HepG2 (cell line): ENCODE data around the gene S100A16. TPM values are rescaled to one million over a fixed set of nuclear protein-coding genes. Genes with fewer than 3 reads are reported as not detected.

Source experiments
- ATAC-seq: fragments of 200-7000 bp; cut with Tn5 transposase; 3 replicates; pipeline ENCODE4 v1.9.1; 2020; ENCODE audit warnings: mild to moderate bottlenecking, moderate library complexity
- BruUV-seq: library from RNA; stranded (reverse); fragments of 400-500 nt; replicated peaks from 2 replicates; lab custom pipeline; 2021; lab: Mats Ljungman, UMichigan
- CTCF ChIA-PET: fragments of 300-600 bp; formaldehyde crosslinking; extraction: SDS; loops from one replicate; lab custom pipeline; 2021; ENCODE audit warnings: low total read pairs, inconsistent platforms, low intra/inter-chr PET ratio; lab: Yijun Ruan, JAX
- POLR2A ChIA-PET: fragments of 350-600 bp; sonication (Branson Sonifier 250); formaldehyde crosslinking; loops from one replicate; lab custom pipeline; 2020; ENCODE audit warnings: antibody characterized with exemption, inconsistent platforms; lab: Yijun Ruan, JAX
- DNase-seq: peaks from one replicate; pipeline ENCODE4 v3.0.0-alpha.2; 2015; ENCODE audit warnings: low spot score
- FAIRE-seq: peaks from 3 replicates; lab custom pipeline; 2011; peaks lifted over from hg19 to GRCh38; lab: Jason Lieb, UNC
- H2AFZ ChIP-seq: one replicate; pipeline ENCODE4 v1.6.1; 2011; ENCODE audit warnings: low read length, inconsistent platforms
- H3K27ac ChIP-seq: fragments of 300-600 bp; 3 replicates; pipeline ENCODE4 v1.8.0; 2011; ENCODE audit warnings: mixed run types, mild to moderate bottlenecking, mixed read lengths, low read length, inconsistent platforms; ENCODE audit not compliant: insufficient read depth; ENCODE audit errors: extremely low read length
- H3K27me3 ChIP-seq, 2 experiments: fragments of 200-600 bp in 1 of 2; 2 replicates in 1 of 2; 3 replicates in 1 of 2; pipeline versions ENCODE4 v1.6.0 to v1.8.0; 2011; ENCODE audit warnings: low read length in 2 of 2, mild to moderate bottlenecking in 2 of 2, moderate library complexity in 2 of 2, inconsistent platforms in 1 of 2; ENCODE audit not compliant: insufficient read depth in 2 of 2, control insufficient read depth in 1 of 2
- H3K36me3 ChIP-seq, 2 experiments: fragments of 200-600 bp in 1 of 2; replicated peaks in 1 of 2; 2 replicates in 1 of 2; 3 replicates in 1 of 2; pipeline versions ENCODE4 v1.5.1 to v1.8.0; 2011; ENCODE audit warnings: low read length in 2 of 2, inconsistent platforms in 1 of 2; ENCODE audit not compliant: insufficient read depth in 2 of 2, control insufficient read depth in 1 of 2
- H3K4me1 ChIP-seq: 2 replicates; pipeline ENCODE4 v1.5.1; 2012; ENCODE audit warnings: low read length, inconsistent platforms; ENCODE audit not compliant: insufficient read depth
- H3K4me2 ChIP-seq: 2 replicates; pipeline ENCODE4 v1.6.0; 2011; ENCODE audit warnings: low read depth, low read length, inconsistent platforms
- H3K4me3 ChIP-seq, 3 experiments: fragments of 200-600 bp in 1 of 3; sonication (generic), shearing (Covaris generic) in 1 of 3; replicated peaks in 1 of 3; 2 replicates each; pipeline ENCODE4 v1.5.1; 2011 to 2016; ENCODE audit warnings: low read length in 3 of 3, inconsistent platforms in 2 of 3, low read depth in 2 of 3, mild to moderate bottlenecking in 2 of 3, control low read depth in 1 of 3, mixed read lengths in 1 of 3; ENCODE audit not compliant: insufficient read depth in 1 of 3
- H3K79me2 ChIP-seq: one replicate; pipeline ENCODE4 v1.6.1; 2011; ENCODE audit warnings: low read length, inconsistent platforms; ENCODE audit not compliant: insufficient read depth
- H3K9ac ChIP-seq: 2 replicates; pipeline ENCODE4 v1.6.0; 2011; ENCODE audit warnings: mild to moderate bottlenecking, low read depth, low read length, inconsistent platforms; ENCODE audit not compliant: insufficient read depth
- H3K9me3 ChIP-seq: 2 replicates; pipeline ENCODE4 v1.5.1; 2012; ENCODE audit warnings: mild to moderate bottlenecking, low read length
- H4K20me1 ChIP-seq: 2 replicates; pipeline ENCODE4 v1.6.0; 2011; ENCODE audit warnings: inconsistent platforms, mild to moderate bottlenecking, low read length, moderate library complexity; ENCODE audit not compliant: insufficient read depth
- PREB ChIP-seq: sonication (generic); formaldehyde crosslinking; IDR thresholded peaks from 2 replicates; pipeline ENCODE4 v1.4.0; 2020; ENCODE audit warnings: missing genetic modification reagents
- SNRNP70 ChIP-seq: fragments of 200-400 bp; formaldehyde crosslinking; IDR thresholded peaks from 2 replicates; pipeline ENCODE4 v1.6.1; 2017; ENCODE audit warnings: mild to moderate bottlenecking, low read depth, low read length, moderate library complexity
- SRY ChIP-seq: sonication (generic); formaldehyde crosslinking; IDR thresholded peaks from 2 replicates; pipeline ENCODE4 v1.8.0; 2022; ENCODE audit warnings: mild to moderate bottlenecking, missing genetic modification reagents
- ZHX2 ChIP-seq, 2 experiments: sonication (generic) in 1 of 2; formaldehyde crosslinking in 1 of 2; IDR thresholded peaks; 2 replicates each; pipeline versions ENCODE4 v1.6.1 to v1.9.0; 2014 to 2022; ENCODE audit warnings: antibody characterized with exemption in 1 of 2, borderline replicate concordance in 1 of 2, inconsistent platforms in 1 of 2, low read depth in 1 of 2, missing genetic modification reagents in 1 of 2
- ZNF20 ChIP-seq: sonication (generic); formaldehyde crosslinking; IDR thresholded peaks from 2 replicates; pipeline ENCODE4 v1.4.0; 2020; ENCODE audit warnings: mild to moderate bottlenecking, moderate library complexity, missing genetic modification reagents
- ZNF772 ChIP-seq: sonication (generic); formaldehyde crosslinking; IDR thresholded peaks from 2 replicates; pipeline ENCODE4 v1.5.0; 2020; ENCODE audit warnings: mild to moderate bottlenecking, missing genetic modification reagents
- WGBS: methylation state at CpG from one replicate; pipeline ENCODE4 v1.1.6; 2017; ENCODE audit warnings: low lambda C conversion rate; 5-methylcytosine and 5-hydroxymethylcytosine counted together
- in situ Hi-C: cut with HindIII; loops from 2 replicates; pipeline ENCODE4 v1.10.0; 2017; ENCODE audit warnings: low pct_unique_long_range_greater_than_20kb; ENCODE audit not compliant: extremely low pct_ligation_motif_present
- intact Hi-C: fragments of 100-400 bp; cut with micrococcal nuclease; formaldehyde crosslinking; loops from one replicate; pipeline ENCODE4 v1.10.0; 2022; ENCODE audit not compliant: unreplicated experiment
- polyA plus RNA-seq, 8 experiments: library from polyadenylated mRNA; depleted of rRNA in 3 of 8; stranded (reverse) in 7 of 8; unstranded in 1 of 8; fragments of >200 nt; fragmentation: Illumina TruSeq in 4 of 8; extraction: Trizol in 4 of 8; gene quantifications; 2 replicates each; pipeline versions ENCODE4 v1.2.1 to v1.2.3, GENCODE V29; 2011 to 2016; ENCODE audit warnings: low read depth in 4 of 8, missing spikeins in 1 of 8, mixed read lengths in 1 of 8; ENCODE audit not compliant: insufficient read depth in 1 of 8
- total RNA-seq, 5 experiments: library from RNA; depleted of rRNA; stranded (reverse); fragments of >200 nt; fragmentation: Illumina TruSeq; extraction: Trizol; gene quantifications; 2 replicates each; pipeline ENCODE4 v1.2.3, GENCODE V29; 2016; ENCODE audit warnings: low read depth in 1 of 5

S100A16 gene
- total and polyA plus RNA-seq, 2 of the 13 experiments (the other 11 are each of a cell fraction or from before 2014, with no cell fraction given): 46.0 to 195 TPM

GRCh38 chr1:153560241-153560640, 52.7 kb downstream of the S100A16 start:
- POLR2A ChIA-PET: no interaction called here
- WGBS: 42% methylated on average over 2 of the region's 2 CpGs
- in situ Hi-C loops: no loop called here
- Histone ChIP-seq H3K27me3 (no peaks in the 10 kb centered on the region), H3K4me2 (no peak overlapping the region), H3K27ac (no peak overlapping the region), H4K20me1 (no peaks in the 10 kb centered on the region), H3K9ac (no peak overlapping the region), H3K4me3 (no peak overlapping the region), H3K79me2 (no peaks in the 10 kb centered on the region), H3K36me3 (no peaks in the 10 kb centered on the region), H3K9me3 (no peaks in the 10 kb centered on the region), H2AFZ (no peak overlapping the region), H3K4me1 (peaks cover 1% of the 10 kb centered on the region)
- ATAC-seq: no peak
- intact Hi-C loops: no loop called here
- no peak for DNase-seq
- no peak for FAIRE-seq
- BruUV-seq: no TSS peak
- TF ChIP-seq PREB (CRISPR knock-in tag) (no peak), SRY (CRISPR knock-in tag) (no peak), ZNF20 (CRISPR knock-in tag) (no peak), ZHX2 (IDR thresholded peaks at IDR 0.05; ENCODE audit: low read depth) (no peak), ZHX2 (CRISPR knock-in tag; IDR thresholded peaks at IDR 0.05; ENCODE audit: borderline replicate concordance) (no peak), SNRNP70 (no peak), ZNF772 (CRISPR knock-in tag) (no peak)
- CTCF ChIA-PET: no interaction called here
